ENCODE data around the gene NCAPD3.

The NCAPD3 gene

GRCh38 chr11:134254433-134255183 is 30.8 kb upstream of the NCAPD3 start:
- DNase-seq (ENCODE audit: insufficient read length, low spot score) (no peak), FAIRE-seq (no peak)
- peak; percentile 75; the same call in 1 of the 2 replicates for TF ChIP-seq POLR2A (IDR thresholded peaks at IDR 0.05; ENCODE audit: low read depth, low read length)
- no peak for TF ChIP-seq PAX5 (IDR thresholded peaks at IDR 0.05; ENCODE audit: insufficient read depth, low read length, severe bottlenecking)
- TF ChIP-seq POLR2AphosphoS5 (IDR thresholded peaks at IDR 0.05; ENCODE audit: low read depth, low read length), result peak; percentile 70; the same call in 1 of the 2 replicates
- no peak for TF ChIP-seq TAF1 (IDR thresholded peaks at IDR 0.05; ENCODE audit: low read depth, low read length)

GRCh38 chr11:134253188-134253993 is 29.6 kb upstream of the NCAPD3 start, which contains the start of the genes ACAD8 and THYN1:
Gene ACAD8 (plus strand): TSS chr11:134253568. CDS start chr11:134253601, 33 bp downstream.
Gene THYN1 (minus strand): TSS chr11:134253352. CDS start chr11:134252882, 470 bp downstream.
- TF ChIP-seq POLR2AphosphoS5 (IDR thresholded peaks at IDR 0.05; ENCODE audit: low read depth, low read length) (peak; percentile 52; the same call in 1 of the 2 replicates), SPI1 (IDR thresholded peaks at IDR 0.05; ENCODE audit: low read depth, low read length) (no peak), POLR2A (IDR thresholded peaks at IDR 0.05; ENCODE audit: low read depth, low read length) (peak; percentile 79), TAF1 (IDR thresholded peaks at IDR 0.05; ENCODE audit: low read depth, low read length) (peak; percentile 57; the same call in 1 of the 2 replicates), POU2F2 (IDR thresholded peaks at IDR 0.05; ENCODE audit: low read depth, low read length) (no peak)
- peak; percentile 96 for DNase-seq (ENCODE audit: insufficient read length, low spot score)
- peak; percentile 95 for FAIRE-seq

GRCh38 chr11:134252346-134253187 is 28.8 kb upstream of the NCAPD3 start:
- DNase-seq (ENCODE audit: insufficient read length, low spot score) (no peak), FAIRE-seq (no peak)
- TF ChIP-seq SPI1 (IDR thresholded peaks at IDR 0.05; ENCODE audit: low read depth, low read length), result no peak
- no peak for TF ChIP-seq PAX5 (IDR thresholded peaks at IDR 0.05; ENCODE audit: insufficient read depth, low read length, severe bottlenecking)
- TF ChIP-seq TAF1 (IDR thresholded peaks at IDR 0.05; ENCODE audit: low read depth, low read length), result no peak
- TF ChIP-seq POLR2A (IDR thresholded peaks at IDR 0.05; ENCODE audit: low read depth, low read length), result no peak
- no peak for TF ChIP-seq POU2F2 (IDR thresholded peaks at IDR 0.05; ENCODE audit: low read depth, low read length)
- TF ChIP-seq POLR2AphosphoS5 (IDR thresholded peaks at IDR 0.05; ENCODE audit: low read depth, low read length), result no peak

- FAIRE-seq, result no peak
- no peak for TF ChIP-seq POU2F2 (IDR thresholded peaks at IDR 0.05; ENCODE audit: low read depth, low read length)
- no peak for TF ChIP-seq POLR2AphosphoS5 (IDR thresholded peaks at IDR 0.05; ENCODE audit: low read depth, low read length)
- TF ChIP-seq TAF1 (IDR thresholded peaks at IDR 0.05; ENCODE audit: low read depth, low read length), result no peak
- TF ChIP-seq POLR2A (IDR thresholded peaks at IDR 0.05; ENCODE audit: low read depth, low read length), result no peak
- no peak for TF ChIP-seq SPI1 (IDR thresholded peaks at IDR 0.05; ENCODE audit: low read depth, low read length)
- TF ChIP-seq PAX5 (IDR thresholded peaks at IDR 0.05; ENCODE audit: insufficient read depth, low read length, severe bottlenecking), result no peak
- no peak for DNase-seq (ENCODE audit: insufficient read length, low spot score)
Measured at GRCh38 chr11:134250675-134251074, 26.9 kb upstream of the NCAPD3 start.

GRCh38 chr11:134250246-134250645 is 26.5 kb upstream of the NCAPD3 start:
- DNase-seq (ENCODE audit: insufficient read length, low spot score), result no peak
- no peak for FAIRE-seq
- TF ChIP-seq TAF1 (IDR thresholded peaks at IDR 0.05; ENCODE audit: low read depth, low read length) (no peak), POLR2AphosphoS5 (IDR thresholded peaks at IDR 0.05; ENCODE audit: low read depth, low read length) (no peak)

- no peak for DNase-seq (ENCODE audit: insufficient read length, low spot score)
- FAIRE-seq, result no peak
- TF ChIP-seq POLR2AphosphoS5 (IDR thresholded peaks at IDR 0.05; ENCODE audit: low read depth, low read length) (no peak), POU2F2 (IDR thresholded peaks at IDR 0.05; ENCODE audit: low read depth, low read length) (no peak), POLR2A (IDR thresholded peaks at IDR 0.05; ENCODE audit: low read depth, low read length) (no peak), TAF1 (IDR thresholded peaks at IDR 0.05; ENCODE audit: low read depth, low read length) (no peak)
Measured at GRCh38 chr11:134248910-134249480, 25.2 kb upstream of the NCAPD3 start.

- FAIRE-seq, result no peak
- TF ChIP-seq PAX5 (IDR thresholded peaks at IDR 0.05; ENCODE audit: insufficient read depth, low read length, severe bottlenecking), result no peak
- TF ChIP-seq SPI1 (IDR thresholded peaks at IDR 0.05; ENCODE audit: low read depth, low read length), result no peak
- no peak for TF ChIP-seq TAF1 (IDR thresholded peaks at IDR 0.05; ENCODE audit: low read depth, low read length)
Measured at GRCh38 chr11:134246678-134247077, 22.9 kb upstream of the NCAPD3 start.

GRCh38 chr11:134246100-134246499 is 22.3 kb upstream of the NCAPD3 start:
- no peak for TF ChIP-seq POU2F2 (IDR thresholded peaks at IDR 0.05; ENCODE audit: low read depth, low read length)
- TF ChIP-seq POLR2AphosphoS5 (IDR thresholded peaks at IDR 0.05; ENCODE audit: low read depth, low read length), result no peak
- TF ChIP-seq SPI1 (IDR thresholded peaks at IDR 0.05; ENCODE audit: low read depth, low read length), result no peak
- TF ChIP-seq TAF1 (IDR thresholded peaks at IDR 0.05; ENCODE audit: low read depth, low read length), result no peak
- no peak for TF ChIP-seq PAX5 (IDR thresholded peaks at IDR 0.05; ENCODE audit: insufficient read depth, low read length, severe bottlenecking)
- no peak for TF ChIP-seq POLR2A (IDR thresholded peaks at IDR 0.05; ENCODE audit: low read depth, low read length)
- no peak for FAIRE-seq
- DNase-seq (ENCODE audit: insufficient read length, low spot score), result no peak

More at GRCh38 chr11:134246678-134247077, 22.9 kb upstream of the NCAPD3 start:
- DNase-seq (ENCODE audit: insufficient read length, low spot score), result no peak

- no peak for TF ChIP-seq POLR2AphosphoS5 (IDR thresholded peaks at IDR 0.05; ENCODE audit: low read depth, low read length)
- no peak for TF ChIP-seq PAX5 (IDR thresholded peaks at IDR 0.05; ENCODE audit: insufficient read depth, low read length, severe bottlenecking)
- TF ChIP-seq POU2F2 (IDR thresholded peaks at IDR 0.05; ENCODE audit: low read depth, low read length), result no peak
- TF ChIP-seq TAF1 (IDR thresholded peaks at IDR 0.05; ENCODE audit: low read depth, low read length), result no peak
- no peak for TF ChIP-seq POLR2A (IDR thresholded peaks at IDR 0.05; ENCODE audit: low read depth, low read length)
- TF ChIP-seq SPI1 (IDR thresholded peaks at IDR 0.05; ENCODE audit: low read depth, low read length), result no peak
- DNase-seq (ENCODE audit: insufficient read length, low spot score) (no peak), FAIRE-seq (no peak)
Measured at GRCh38 chr11:134245434-134245833, 21.7 kb upstream of the NCAPD3 start.
